SKM-1 treated with dmso at 0.1 percent for 144 hours (cell line): ENCODE measurements around the gene TRIM60.
"Not testable (repeated sequence)": the region's sequence is repeated elsewhere in the genome, so short reads cannot be mapped to it uniquely, and the experiment has no call there.

ENCODE experiments used
- DNase-seq: peaks from one replicate; lab custom pipeline; 2025; ENCODE audit not compliant: unreplicated experiment; lab: John Stamatoyannopoulos, UW

The TRIM60 gene

GRCh38 chr4:165052627-165053026 is 20.8 kb downstream of the TRIM60 start:
- DNase-seq: no peak

DNA sequence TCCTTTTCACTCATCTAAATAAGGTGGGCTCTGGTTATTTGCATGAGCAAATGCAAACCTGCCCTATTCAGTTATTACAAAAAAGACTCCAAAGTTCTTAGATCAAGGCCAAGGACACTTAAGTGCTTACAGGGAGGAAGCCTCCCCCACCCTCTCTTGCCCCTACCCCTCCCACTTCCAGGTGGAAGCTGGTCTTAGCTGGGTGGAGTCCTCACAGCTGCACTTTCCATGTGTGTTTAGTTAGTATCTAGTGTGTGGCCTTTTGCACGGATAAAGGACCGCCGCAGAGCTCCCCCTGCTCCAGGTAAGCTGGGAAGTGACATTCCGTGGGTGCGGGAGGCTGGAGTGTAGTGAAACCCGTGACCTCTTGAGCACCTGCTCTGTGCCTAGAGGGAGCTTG is 21.8 kb downstream of the TRIM60 start, which contains the start of gene TRIM75:
TRIM75 (plus strand) TSS at position 222 of the 400 bp plus-strand sequence. CDS start 5,282 bp downstream, outside the sequence.
- DNase-seq: no peak

DNA sequence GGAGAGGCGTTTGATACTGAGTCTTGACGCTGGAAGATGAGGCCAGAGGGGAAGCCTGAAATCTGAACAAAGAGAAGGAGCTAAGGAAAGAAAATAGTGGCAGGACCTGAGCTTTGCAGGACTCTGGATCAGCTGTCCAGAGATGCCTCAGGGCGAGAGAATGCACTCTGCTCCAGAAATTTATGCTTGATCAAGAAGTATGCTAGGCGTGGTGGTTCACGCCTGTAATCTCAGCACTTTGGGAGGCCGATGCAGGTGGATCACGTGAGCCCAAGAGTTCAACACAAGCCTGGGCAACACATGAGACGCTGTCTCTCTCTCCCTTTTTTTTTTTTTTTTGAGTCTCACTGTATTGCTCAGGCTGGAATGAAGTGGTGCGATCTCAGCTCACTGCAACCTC is 23.8 kb downstream of the TRIM60 start:
- no peak for DNase-seq

- DNase-seq: no peak
Observed at GRCh38 chr4:165058666-165059065, 26.9 kb downstream of the TRIM60 start.

DNA sequence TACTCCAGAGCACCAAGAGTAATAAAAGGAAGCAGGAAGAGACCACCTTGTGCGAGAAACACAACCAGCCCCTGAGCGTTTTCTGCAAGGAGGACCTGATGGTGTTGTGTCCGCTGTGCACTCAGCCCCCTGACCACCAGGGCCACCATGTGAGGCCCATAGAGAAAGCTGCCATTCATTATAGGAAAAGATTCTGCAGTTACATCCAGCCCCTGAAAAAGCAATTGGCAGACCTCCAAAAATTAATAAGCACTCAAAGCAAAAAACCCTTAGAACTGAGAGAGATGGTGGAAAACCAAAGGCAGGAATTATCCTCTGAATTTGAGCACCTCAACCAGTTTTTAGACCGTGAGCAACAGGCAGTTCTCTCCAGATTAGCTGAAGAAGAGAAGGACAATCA is 27.6 kb downstream of the TRIM60 start:
- no peak for DNase-seq

- no peak for DNase-seq
Observed at GRCh38 chr4:165060938-165061337, 29.1 kb downstream of the TRIM60 start.

DNA sequence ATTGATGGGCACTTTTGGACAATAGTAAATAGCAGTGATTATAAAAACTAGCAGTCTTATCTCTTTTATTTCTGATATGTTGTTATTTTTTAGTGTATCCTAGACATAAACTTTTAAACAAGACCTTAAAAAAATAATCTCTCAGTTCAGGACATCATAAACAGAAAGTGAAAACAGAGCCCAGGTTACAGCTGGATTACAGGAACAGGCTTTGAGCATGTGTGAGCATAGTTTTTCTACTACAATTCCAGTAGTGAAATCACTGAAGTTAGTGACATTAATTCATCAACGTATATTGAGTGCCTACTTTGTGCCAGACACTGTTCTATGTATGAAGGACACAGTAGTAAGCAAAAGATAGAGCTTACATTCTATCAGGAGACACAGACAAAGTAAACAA is 38.8 kb downstream of the TRIM60 start:
- no peak for DNase-seq

- not testable (repeated sequence) for DNase-seq
Observed at GRCh38 chr4:165073346-165073745, 41.5 kb downstream of the TRIM60 start.

- DNase-seq: no peak
Observed at GRCh38 chr4:165077034-165077578, 45.3 kb downstream of the TRIM60 start.

DNA sequence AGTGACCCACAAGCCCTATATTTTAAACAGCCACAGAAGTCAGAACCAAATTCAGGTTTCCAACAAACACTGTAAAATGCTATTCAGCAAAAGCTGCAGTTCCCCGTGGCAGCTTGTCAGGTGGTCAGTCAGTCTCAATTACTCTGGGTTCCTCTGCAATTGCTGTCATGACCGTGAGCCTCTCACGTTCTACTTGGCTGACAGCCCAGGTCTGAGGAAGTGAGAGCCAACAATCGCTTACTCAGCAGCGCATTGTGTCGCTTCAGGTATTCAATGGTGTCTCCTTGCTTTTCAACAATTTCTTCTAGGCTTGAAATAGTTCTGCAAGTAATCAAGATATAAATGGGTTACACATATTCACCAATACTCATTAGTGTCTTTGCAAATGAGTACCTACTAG is 47.7 kb downstream of the TRIM60 start:
- DNase-seq: no peak

DNA sequence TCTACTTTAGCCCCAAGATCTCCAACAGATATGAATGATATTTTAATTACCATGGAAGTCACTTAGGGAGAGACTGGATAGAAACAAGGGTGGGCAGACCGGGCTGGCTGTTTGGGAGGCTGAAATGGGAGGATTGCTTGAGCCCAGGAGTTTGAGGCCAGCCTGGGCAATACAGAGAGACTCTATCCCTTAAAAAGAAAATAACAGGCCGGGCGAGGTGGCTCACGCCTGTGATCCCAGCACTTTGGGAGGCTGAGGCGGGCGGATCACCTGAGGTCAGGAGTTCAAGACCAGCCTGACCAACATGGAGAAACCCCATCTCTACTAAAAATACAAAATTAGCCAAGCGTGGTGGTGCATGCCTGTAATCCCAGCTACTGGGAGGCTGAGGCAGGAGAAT is 53.0 kb downstream of the TRIM60 start:
- not testable (repeated sequence) for DNase-seq

- no peak for DNase-seq
Observed at GRCh38 chr4:165085946-165086345, 54.1 kb downstream of the TRIM60 start.

GRCh38 chr4:165088366-165088765 is 56.6 kb downstream of the TRIM60 start:
- no peak for DNase-seq
